Muscle layer of duodenum (tissue), 2 donors: Measurements from ENCODE around the gene DUSP1.
"Not testable (repeated sequence)": the region's sequence is repeated elsewhere in the genome, so short reads cannot be mapped to it uniquely, and the experiment has no call there.

Source experiments
- H3K27ac ChIP-seq: one replicate; pipeline ENCODE4 v1.7.0; 2013; ENCODE audit warnings: mild to moderate bottlenecking, low read length
- H3K27me3 ChIP-seq: one replicate; pipeline ENCODE4 v1.7.0; 2013; ENCODE audit warnings: low read depth, mild to moderate bottlenecking, control low read depth, low read length
- H3K36me3 ChIP-seq, 2 donors: one replicate each; pipeline ENCODE4 v1.7.0; 2013; ENCODE audit warnings: low read length in 2 of 2, control low read depth in 1 of 2, mild to moderate bottlenecking in 1 of 2; ENCODE audit not compliant: insufficient read depth in 2 of 2, control insufficient read depth in 1 of 2
- H3K4me1 ChIP-seq, 2 donors: one replicate each; pipeline ENCODE4 v1.7.0; 2013; ENCODE audit warnings: low read length in 2 of 2, mild to moderate bottlenecking in 2 of 2, control low read depth in 1 of 2, moderate library complexity in 1 of 2; ENCODE audit not compliant: insufficient read depth in 2 of 2, control insufficient read depth in 1 of 2
- H3K4me3 ChIP-seq, 2 donors: one replicate each; pipeline ENCODE4 v1.7.0; 2013; ENCODE audit warnings: low read length in 2 of 2, low read depth in 1 of 2, mild to moderate bottlenecking in 1 of 2
- H3K9me3 ChIP-seq, 2 donors: one replicate each; pipeline ENCODE4 v1.7.0; 2013; ENCODE audit warnings: low read length in 2 of 2, control low read depth in 1 of 2, mild to moderate bottlenecking in 1 of 2; ENCODE audit not compliant: control insufficient read depth in 1 of 2
- donor health status: healthy.

Gene DUSP1

DNA sequence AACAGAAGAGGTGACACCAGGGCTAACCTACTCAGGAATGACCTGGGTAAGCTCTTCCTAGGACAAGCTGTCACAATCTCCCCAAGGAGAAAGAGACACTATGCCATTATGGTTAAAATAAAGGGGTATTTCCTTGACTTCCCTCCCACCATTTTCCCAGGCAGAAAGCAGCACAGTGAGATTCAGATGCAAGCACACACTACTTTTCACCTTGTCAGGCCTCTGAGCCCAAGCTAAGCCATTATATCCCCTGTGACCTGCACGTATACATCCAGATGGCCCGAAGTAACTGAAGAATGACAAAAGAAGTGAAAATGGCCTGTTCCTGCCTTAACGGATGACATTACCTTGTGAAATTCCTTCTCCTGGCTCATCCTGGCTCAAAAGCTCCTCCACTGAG, 16.5 kb upstream of the DUSP1 start:
- H3K4me1 ChIP-seq = peaks cover 13 to 20% of the 10 kb centered on the region in 2 donors
- H3K27me3 ChIP-seq, H3K27ac ChIP-seq, H3K9me3 ChIP-seq, H3K4me3 ChIP-seq, H3K36me3 ChIP-seq: not testable (repeated sequence)

GRCh38 chr5:172786736-172787462, 15.9 kb upstream of the DUSP1 start:
- H3K27ac ChIP-seq = no peak overlapping the region
- no peaks in the 10 kb centered on the region for H3K27me3 ChIP-seq
- peaks cover 13 to 20% of the 10 kb centered on the region in 2 donors for H3K4me1 ChIP-seq
- no peak overlapping the region for H3K4me3 ChIP-seq
- no peaks in the 10 kb centered on the region for H3K9me3 ChIP-seq
- no peaks in the 10 kb centered on the region for H3K36me3 ChIP-seq

DNA sequence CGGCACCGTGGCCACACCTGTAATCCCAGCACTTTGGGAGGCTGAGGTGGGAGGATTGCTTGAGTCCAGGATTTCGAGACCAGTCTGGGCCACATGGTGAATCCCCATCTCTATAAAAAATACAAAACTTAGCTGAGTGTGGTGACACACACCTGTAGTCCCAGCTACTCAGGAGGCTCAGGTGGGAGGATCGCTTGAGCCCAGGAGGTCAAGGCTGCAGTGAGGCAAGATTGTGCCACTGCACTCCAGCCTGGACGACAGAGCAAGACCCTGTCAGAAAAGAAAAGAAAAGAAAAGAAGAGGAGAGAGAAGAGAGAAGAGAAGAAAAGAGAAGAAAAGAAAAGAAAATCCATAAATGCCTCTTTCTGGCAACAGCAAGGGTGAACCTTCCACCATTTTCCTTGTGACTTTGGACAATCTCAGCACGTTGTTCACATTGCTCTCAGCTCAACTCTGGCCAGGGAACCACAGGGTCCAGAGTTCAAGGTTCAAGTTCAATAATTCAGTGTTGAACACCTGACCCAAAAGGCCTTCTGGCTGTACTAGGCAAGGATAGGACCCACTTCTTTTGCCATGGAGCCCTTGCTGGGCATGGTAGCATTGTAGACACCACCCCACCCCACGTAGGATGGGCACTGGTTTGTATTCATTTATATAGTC, 14.6 kb upstream of the DUSP1 start:
- no peaks in the 10 kb centered on the region for H3K36me3 ChIP-seq
- no peak overlapping the region for H3K27ac ChIP-seq
- no peak overlapping the region for H3K4me3 ChIP-seq
- H3K9me3 ChIP-seq = no peaks in the 10 kb centered on the region
- peaks cover 13 to 20% of the 10 kb centered on the region in 2 donors for H3K4me1 ChIP-seq
- no peaks in the 10 kb centered on the region for H3K27me3 ChIP-seq

DNA sequence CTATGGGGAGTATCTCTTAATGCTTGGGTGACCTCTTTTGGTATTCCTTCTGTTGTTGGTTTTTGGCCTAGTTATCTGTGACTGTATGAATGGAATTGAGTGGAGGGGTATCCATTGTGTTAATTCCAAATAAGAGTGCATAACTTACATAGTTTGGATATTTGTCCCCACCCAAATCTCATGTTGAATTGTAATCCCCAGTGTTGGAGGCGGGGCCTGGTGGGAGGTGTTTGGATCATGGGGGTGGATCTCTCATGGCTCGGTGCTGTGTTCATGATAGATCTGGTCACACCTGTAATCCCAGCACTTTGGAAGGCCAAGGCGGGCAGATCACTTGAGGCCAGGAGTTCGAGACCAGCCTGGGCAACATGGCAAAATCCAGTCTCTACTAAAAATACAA, 13.2 kb upstream of the DUSP1 start:
- H3K27me3 ChIP-seq, H3K4me3 ChIP-seq, H3K27ac ChIP-seq, H3K36me3 ChIP-seq, H3K9me3 ChIP-seq: not testable (repeated sequence)
- H3K4me1 ChIP-seq = peaks cover 5 to 11% of the 10 kb centered on the region in 2 donors

DNA sequence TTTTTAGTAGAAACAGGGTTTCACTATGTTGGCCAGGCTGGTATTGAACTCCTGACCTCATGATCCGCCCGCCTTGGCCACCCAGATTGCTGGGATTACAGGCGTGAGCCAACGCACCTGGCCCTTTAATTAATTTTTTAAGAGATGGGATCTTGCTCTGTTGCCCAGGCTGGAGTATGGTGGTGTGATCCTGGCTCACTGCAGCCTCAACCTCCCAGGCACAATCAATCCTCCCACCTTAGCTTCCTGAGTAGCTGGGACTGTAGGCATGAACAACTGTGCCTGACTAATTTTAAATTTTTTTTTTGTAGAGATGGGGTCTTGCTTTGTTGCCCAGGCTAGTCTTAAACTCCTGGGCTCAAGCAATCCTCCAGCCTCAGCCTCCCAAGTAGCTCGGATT, 12.3 kb upstream of the DUSP1 start:
- H3K4me1 ChIP-seq, H3K4me3 ChIP-seq, H3K36me3 ChIP-seq, H3K27ac ChIP-seq, H3K9me3 ChIP-seq, H3K27me3 ChIP-seq: not testable (repeated sequence)

DNA sequence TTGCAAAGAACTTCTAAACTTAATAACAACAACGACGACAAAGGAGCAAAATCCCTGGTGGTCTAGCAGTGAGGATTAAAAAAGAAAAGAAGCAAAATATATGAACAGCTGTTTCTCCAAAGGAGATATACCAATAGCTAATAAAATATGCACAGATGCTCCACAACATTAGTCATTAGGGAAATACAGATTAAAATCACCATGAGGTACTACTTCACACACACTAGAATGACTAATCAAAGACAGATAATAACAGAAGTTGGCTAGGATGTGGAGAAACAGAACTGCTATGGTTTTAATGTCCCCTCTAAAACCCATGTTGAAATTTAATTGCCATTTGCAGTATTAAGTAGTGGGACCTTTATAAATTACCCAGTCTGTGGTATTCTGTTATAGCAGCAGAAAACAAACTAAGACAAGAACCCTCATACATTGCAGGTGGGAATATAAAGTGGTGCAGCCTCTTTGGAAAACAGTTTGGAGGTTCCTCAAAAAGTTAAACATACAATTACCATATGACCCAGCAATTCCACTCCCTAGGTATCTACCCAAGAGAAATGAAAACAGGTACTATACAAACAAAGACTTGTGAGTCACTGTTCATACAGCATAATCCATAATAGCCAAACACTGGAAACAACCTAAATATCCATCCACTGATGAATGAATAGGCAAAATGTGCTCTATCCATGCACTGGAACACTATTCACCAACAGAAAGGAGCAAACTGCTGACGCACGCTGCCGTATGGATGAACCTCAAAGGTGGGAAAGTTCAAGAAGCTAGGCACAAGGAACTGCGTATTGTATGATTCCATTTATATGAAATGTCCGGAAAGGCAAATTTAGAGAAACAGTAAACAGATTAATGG, 11.4 kb upstream of the DUSP1 start:
- H3K27me3 ChIP-seq = no peaks in the 10 kb centered on the region
- H3K4me1 ChIP-seq = peaks cover 0 to 10% of the 10 kb centered on the region in 2 donors
- peaks cover 0 to 4% of the 10 kb centered on the region in 2 donors for H3K36me3 ChIP-seq
- no peaks in the 10 kb centered on the region for H3K9me3 ChIP-seq
- H3K4me3 ChIP-seq = no peak overlapping the region
- no peak overlapping the region for H3K27ac ChIP-seq

- Histone ChIP-seq H3K9me3 (no peaks in the 10 kb centered on the region), H3K4me1 (peaks cover 0 to 10% of the 10 kb centered on the region in 2 donors), H3K27ac (no peak overlapping the region), H3K4me3 (no peak overlapping the region), H3K36me3 (peaks cover 0 to 4% of the 10 kb centered on the region in 2 donors), H3K27me3 (no peaks in the 10 kb centered on the region)
Observed at GRCh38 chr5:172779691-172780341, 8.8 kb upstream of the DUSP1 start.

- Histone ChIP-seq H3K9me3 (no peaks in the 10 kb centered on the region), H3K4me3 (peak overlapping the region in 1 of 2 donors; percentile 23), H3K27ac (peak overlapping the region; percentile 97), H3K27me3 (no peaks in the 10 kb centered on the region), H3K4me1 (peaks cover 0 to 13% of the 10 kb centered on the region in 2 donors), H3K36me3 (peaks cover 0 to 4% of the 10 kb centered on the region in 2 donors)
Observed at GRCh38 chr5:172777881-172778814, 7.2 kb upstream of the DUSP1 start.

GRCh38 chr5:172776235-172776594, 5.2 kb upstream of the DUSP1 start:
- Histone ChIP-seq H3K27ac (peak overlapping the region; percentile 41), H3K27me3 (no peaks in the 10 kb centered on the region), H3K4me3 (no peak overlapping the region), H3K9me3 (no peaks in the 10 kb centered on the region), H3K36me3 (peaks cover 0 to 20% of the 10 kb centered on the region in 2 donors), H3K4me1 (peaks cover 0 to 14% of the 10 kb centered on the region in 2 donors)
